ENCODE measurements around the gene DYNLT1. TPM values are rescaled to one million over a fixed set of nuclear protein-coding genes. Genes with fewer than 3 reads are reported as not detected.
"Not testable (repeated sequence)": the region's sequence is repeated elsewhere in the genome, so short reads cannot be mapped to it uniquely, and the experiment has no call there.

The DYNLT1 gene
- total and polyA plus RNA-seq, 7 donors: 68.7 to 457 (median 118) TPM

GRCh38 chr6:158677906-158678578 lies 33.5 kb upstream of the DYNLT1 start:
- 84 to 86% methylated on average over 11 of the region's 11 CpGs for WGBS, 2 donors
- H3K4me1 ChIP-seq: no peaks in the 10 kb centered on the region
- H3K36me3 ChIP-seq: no peaks in the 10 kb centered on the region
- H3K4me3 ChIP-seq: no peak overlapping the region
- DNase-seq: peak; percentile 30
- no peaks in the 10 kb centered on the region for H3K9me3 ChIP-seq
- TF ChIP-seq POLR2A (IDR thresholded peaks at IDR 0.05) (no peak), POLR2AphosphoS5 (IDR thresholded peaks at IDR 0.05) (no peak), EP300 (IDR thresholded peaks at IDR 0.05) (no peak)
- TF ChIP-seq, protein P1, sequence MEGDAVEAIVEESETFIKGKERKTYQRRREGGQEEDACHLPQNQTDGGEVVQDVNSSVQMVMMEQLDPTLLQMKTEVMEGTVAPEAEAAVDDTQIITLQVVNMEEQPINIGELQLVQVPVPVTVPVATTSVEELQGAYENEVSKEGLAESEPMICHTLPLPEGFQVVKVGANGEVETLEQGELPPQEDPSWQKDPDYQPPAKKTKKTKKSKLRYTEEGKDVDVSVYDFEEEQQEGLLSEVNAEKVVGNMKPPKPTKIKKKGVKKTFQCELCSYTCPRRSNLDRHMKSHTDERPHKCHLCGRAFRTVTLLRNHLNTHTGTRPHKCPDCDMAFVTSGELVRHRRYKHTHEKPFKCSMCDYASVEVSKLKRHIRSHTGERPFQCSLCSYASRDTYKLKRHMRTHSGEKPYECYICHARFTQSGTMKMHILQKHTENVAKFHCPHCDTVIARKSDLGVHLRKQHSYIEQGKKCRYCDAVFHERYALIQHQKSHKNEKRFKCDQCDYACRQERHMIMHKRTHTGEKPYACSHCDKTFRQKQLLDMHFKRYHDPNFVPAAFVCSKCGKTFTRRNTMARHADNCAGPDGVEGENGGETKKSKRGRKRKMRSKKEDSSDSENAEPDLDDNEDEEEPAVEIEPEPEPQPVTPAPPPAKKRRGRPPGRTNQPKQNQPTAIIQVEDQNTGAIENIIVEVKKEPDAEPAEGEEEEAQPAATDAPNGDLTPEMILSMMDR (IDR thresholded peaks at IDR 0.05): no peak
- H3K27me3 ChIP-seq: no peaks in the 10 kb centered on the region
- intact Hi-C loops (cut with DNase I): no loop called here
- H3K27ac ChIP-seq: no peak overlapping the region

DNA sequence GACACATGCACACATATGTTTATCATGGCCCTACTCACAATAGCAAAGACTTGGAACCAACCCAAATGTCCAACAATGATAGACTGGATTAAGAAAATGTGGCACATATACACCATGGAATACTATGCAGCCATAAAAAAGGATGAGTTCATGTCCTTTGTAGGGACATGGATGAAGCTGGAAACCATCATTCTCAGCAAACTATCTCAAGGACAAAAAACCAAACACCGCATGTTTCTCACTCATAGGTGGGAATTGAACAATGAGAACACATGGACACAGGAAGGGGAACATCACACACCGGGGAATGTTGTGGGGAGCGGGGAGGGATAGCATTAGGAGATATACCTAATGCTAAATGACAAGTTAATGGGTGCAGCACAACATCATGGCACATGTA lies 32.6 kb upstream of the DYNLT1 start:
- WGBS, 2 donors: 95 to 96% methylated on average over 3 of the region's 3 CpGs
- H3K36me3 ChIP-seq; H3K4me3 ChIP-seq; intact Hi-C loops (cut with DNase I); H3K9me3 ChIP-seq; H3K4me1 ChIP-seq; DNase-seq; H3K27ac ChIP-seq; H3K27me3 ChIP-seq: not testable (repeated sequence)

- TF ChIP-seq, protein P1 (IDR thresholded peaks at IDR 0.05): no peak
- Histone ChIP-seq H3K27me3 (no peaks in the 10 kb centered on the region), H3K4me1 (no peaks in the 10 kb centered on the region), H3K4me3 (no peak overlapping the region), H3K27ac (no peak overlapping the region), H3K36me3 (no peaks in the 10 kb centered on the region), H3K9me3 (no peaks in the 10 kb centered on the region)
- DNase-seq: no peak
- intact Hi-C loops (cut with DNase I): no loop called here
- WGBS, 2 donors: 83 to 91% methylated on average over 14 of the region's 14 CpGs
Measured at GRCh38 chr6:158674342-158675131, 30.0 kb upstream of the DYNLT1 start.

DNA sequence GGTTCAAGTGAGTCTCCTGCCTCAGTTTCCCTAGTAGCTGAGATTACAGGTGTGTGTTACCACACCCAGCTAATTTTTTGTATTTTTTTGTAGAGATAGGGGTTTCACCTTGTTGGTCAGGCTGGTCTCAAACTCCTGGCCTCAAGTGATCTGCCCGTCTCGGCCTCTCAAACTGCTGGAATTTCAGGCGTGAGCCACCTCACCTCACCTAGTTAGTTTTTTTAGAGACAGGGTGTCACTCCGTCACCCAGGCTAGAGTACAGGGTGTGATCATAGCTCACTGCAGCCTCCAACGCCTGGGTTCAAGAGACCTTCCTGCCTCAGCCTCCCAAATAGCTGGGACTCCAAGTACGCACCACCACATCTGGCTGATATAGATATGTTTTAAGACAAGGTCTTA lies 28.2 kb upstream of the DYNLT1 start:
- no peaks in the 10 kb centered on the region for H3K9me3 ChIP-seq
- 96% methylated on average over 6 of the region's 6 CpGs for WGBS, 2 donors
- no peak overlapping the region for H3K27ac ChIP-seq
- H3K36me3 ChIP-seq: no peaks in the 10 kb centered on the region
- TF ChIP-seq POLR2AphosphoS5 (IDR thresholded peaks at IDR 0.05) (no peak), POLR2A (IDR thresholded peaks at IDR 0.05) (no peak)
- H3K4me1 ChIP-seq: peaks cover 0 to 8% (median 2%) of the 10 kb centered on the region in 4 donors
- no peak overlapping the region for H3K4me3 ChIP-seq
- intact Hi-C loops (cut with DNase I): no loop called here
- no peaks in the 10 kb centered on the region for H3K27me3 ChIP-seq
- DNase-seq: no peak

GRCh38 chr6:158672119-158672518 lies 27.6 kb upstream of the DYNLT1 start:
- H3K9me3 ChIP-seq; H3K4me1 ChIP-seq; H3K27ac ChIP-seq; H3K36me3 ChIP-seq; intact Hi-C loops (cut with DNase I); DNase-seq; H3K27me3 ChIP-seq; H3K4me3 ChIP-seq: not testable (repeated sequence)
- 85 to 88% methylated on average over 8 of the region's 8 CpGs for WGBS, 2 donors

- 84 to 88% methylated on average over 7 of the region's 7 CpGs for WGBS, 2 donors
- H3K4me3 ChIP-seq: no peak overlapping the region
- no peak overlapping the region for H3K27ac ChIP-seq
- DNase-seq: no peak
- no peaks in the 10 kb centered on the region for H3K36me3 ChIP-seq
- H3K27me3 ChIP-seq: no peaks in the 10 kb centered on the region
- H3K9me3 ChIP-seq: no peaks in the 10 kb centered on the region
- H3K4me1 ChIP-seq: peaks cover 0 to 14% (median 4%) of the 10 kb centered on the region in 4 donors
- intact Hi-C loops (cut with DNase I): no loop called here
- no peak for TF ChIP-seq POLR2A (IDR thresholded peaks at IDR 0.05)
- TF ChIP-seq, protein P1 (IDR thresholded peaks at IDR 0.05): no peak
- no peak for TF ChIP-seq POLR2AphosphoS5 (IDR thresholded peaks at IDR 0.05)
- no peak for TF ChIP-seq EP300 (IDR thresholded peaks at IDR 0.05)
Measured at GRCh38 chr6:158669145-158670035, 24.8 kb upstream of the DYNLT1 start.
